GM12872 (cell line): Measurements from ENCODE around the gene MOV10L1.

ENCODE experiments used
- CTCF ChIP-seq: IDR thresholded peaks from 3 replicates; pipeline ENCODE4 v1.5.1; 2011; ENCODE audit warnings: low read depth, mild to moderate bottlenecking, low read length, moderate library complexity; ENCODE audit not compliant: insufficient read depth

MOV10L1 gene

DNA sequence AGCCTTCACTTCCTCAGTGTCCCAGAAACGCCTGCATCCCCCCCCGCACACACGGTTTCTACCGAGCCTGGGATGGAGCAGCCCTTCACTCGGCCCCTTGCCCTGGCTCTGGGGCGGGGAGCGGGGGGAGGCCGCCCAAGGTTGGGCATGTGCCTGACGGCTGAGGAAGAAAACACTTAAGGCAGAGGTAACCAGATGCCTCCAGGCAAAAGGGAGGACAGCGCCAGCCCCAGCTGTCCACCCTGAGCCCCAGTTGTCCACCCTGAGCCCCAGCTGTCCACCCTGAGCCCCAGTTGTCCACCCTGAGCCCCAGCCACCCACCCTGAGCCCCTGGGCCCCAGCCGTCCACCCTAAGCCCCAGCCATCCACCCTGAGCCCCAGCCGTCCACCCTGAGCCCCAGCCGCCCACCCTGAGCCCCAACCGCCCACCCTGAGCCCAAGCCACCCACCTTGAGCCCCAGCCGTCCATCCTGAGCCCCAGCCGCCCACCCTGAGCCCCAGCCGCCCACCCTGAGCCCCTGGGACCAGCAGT, 27.9 kb upstream of the MOV10L1 start:
- TF ChIP-seq CTCF = no peak

GRCh38 chr22:50062509-50063135, 27.2 kb upstream of the MOV10L1 start:
- TF ChIP-seq CTCF = no peak

GRCh38 chr22:50063589-50064393, 26.0 kb upstream of the MOV10L1 start:
- TF ChIP-seq CTCF = no peak

DNA sequence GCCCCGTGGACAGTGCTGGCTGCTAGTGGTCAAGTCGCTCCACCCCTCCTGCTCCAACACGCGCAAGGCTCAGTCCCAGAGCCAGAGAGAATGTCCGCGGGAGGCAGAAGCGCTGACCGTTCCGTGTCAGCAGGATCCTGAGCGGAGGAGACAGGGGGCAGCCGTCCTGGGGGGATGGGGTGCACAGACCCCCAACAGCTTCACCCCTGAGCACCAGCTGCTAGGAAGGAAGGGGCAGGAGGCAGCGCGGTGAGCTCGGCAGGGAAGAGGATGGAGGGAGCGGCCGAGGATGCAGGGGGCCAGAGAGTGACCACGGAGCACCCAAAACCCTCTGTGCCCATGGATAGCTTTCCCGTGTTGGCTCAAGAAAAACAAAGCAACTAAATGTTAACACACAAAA, 25.4 kb upstream of the MOV10L1 start:
- TF ChIP-seq CTCF = no peak

GRCh38 chr22:50067244-50067643, 22.6 kb upstream of the MOV10L1 start:
- TF ChIP-seq CTCF = no peak

DNA sequence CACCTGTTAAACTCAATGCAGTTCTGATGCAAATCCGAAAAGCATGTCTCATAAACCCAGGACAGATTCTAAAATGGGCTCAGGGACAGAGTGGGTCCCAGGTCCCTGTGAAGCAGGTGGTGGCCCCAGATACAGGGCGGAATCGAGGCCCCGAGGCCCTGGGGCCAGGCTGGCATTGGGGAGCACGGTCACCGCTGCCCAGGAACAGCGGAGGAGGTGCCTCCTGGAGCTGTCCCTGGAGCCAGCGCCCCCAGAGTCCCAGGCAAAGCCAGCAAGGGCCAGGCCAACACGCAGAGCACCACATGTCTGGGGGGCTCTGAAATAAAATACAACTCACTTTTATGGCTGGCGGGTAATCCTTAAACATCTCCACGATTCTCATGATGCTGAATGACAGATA, 21.7 kb upstream of the MOV10L1 start:
- TF ChIP-seq CTCF = no peak

- no peak for TF ChIP-seq CTCF
Measured at GRCh38 chr22:50070366-50070765, 19.4 kb upstream of the MOV10L1 start.
